Keratinocyte (primary cell): Measurements from ENCODE around the gene WDR4.

Experiments used
- CTCF ChIP-seq, 3 experiments: IDR thresholded peaks in 1 of 3; conservative IDR thresholded peaks in 1 of 3; optimal IDR thresholded peaks in 1 of 3; 2 replicates in 2 of 3; 3 replicates in 1 of 3; pipeline versions ENCODE3 to v1.5.1; 2011; ENCODE audit warnings: low read length in 3 of 3, mild to moderate bottlenecking in 3 of 3, moderate library complexity in 2 of 3, control low read depth in 1 of 3, inconsistent platforms in 1 of 3; ENCODE audit not compliant: insufficient read depth in 2 of 3; ENCODE audit errors: extremely low read depth in 1 of 3
- EZH2 ChIP-seq: IDR thresholded peaks from one replicate; pipeline ENCODE4 v1.6.1; 2012; ENCODE audit warnings: inconsistent platforms, mild to moderate bottlenecking, low read length, moderate library complexity

GRCh38 chr21:42815217-42815616, 64.1 kb downstream of the WDR4 start:
- TF ChIP-seq CTCF (optimal IDR thresholded peaks at IDR 0.05 in 1 of 3, IDR thresholded peaks at IDR 0.05 in 1 of 3, conservative IDR thresholded peaks at IDR 0.05 in 1 of 3; ENCODE audit: extremely low read depth in 1 of 3, insufficient read depth in 2 of 3, low read length in 3 of 3) (no peak), EZH2 (no peak)
